Measurements from ENCODE around the gene LTB.

GRCh38 chr6:31609519-31610406 is 27.5 kb upstream of the LTB start:
- TF ChIP-seq, protein P1, sequence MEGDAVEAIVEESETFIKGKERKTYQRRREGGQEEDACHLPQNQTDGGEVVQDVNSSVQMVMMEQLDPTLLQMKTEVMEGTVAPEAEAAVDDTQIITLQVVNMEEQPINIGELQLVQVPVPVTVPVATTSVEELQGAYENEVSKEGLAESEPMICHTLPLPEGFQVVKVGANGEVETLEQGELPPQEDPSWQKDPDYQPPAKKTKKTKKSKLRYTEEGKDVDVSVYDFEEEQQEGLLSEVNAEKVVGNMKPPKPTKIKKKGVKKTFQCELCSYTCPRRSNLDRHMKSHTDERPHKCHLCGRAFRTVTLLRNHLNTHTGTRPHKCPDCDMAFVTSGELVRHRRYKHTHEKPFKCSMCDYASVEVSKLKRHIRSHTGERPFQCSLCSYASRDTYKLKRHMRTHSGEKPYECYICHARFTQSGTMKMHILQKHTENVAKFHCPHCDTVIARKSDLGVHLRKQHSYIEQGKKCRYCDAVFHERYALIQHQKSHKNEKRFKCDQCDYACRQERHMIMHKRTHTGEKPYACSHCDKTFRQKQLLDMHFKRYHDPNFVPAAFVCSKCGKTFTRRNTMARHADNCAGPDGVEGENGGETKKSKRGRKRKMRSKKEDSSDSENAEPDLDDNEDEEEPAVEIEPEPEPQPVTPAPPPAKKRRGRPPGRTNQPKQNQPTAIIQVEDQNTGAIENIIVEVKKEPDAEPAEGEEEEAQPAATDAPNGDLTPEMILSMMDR (conservative IDR thresholded peaks at IDR 0.05; ENCODE audit: low read depth, low read length) = no peak
- no peak for TF ChIP-seq EZH2 (IDR thresholded peaks at IDR 0.05; ENCODE audit: borderline replicate concordance, low read depth, low read length, poor library complexity, severe bottlenecking)

All from A673 (cell line).